ENCODE measurements around the gene MAD2L2. TPM values are rescaled to one million over a fixed set of nuclear protein-coding genes. Genes with fewer than 3 reads are reported as not detected.

MAD2L2 gene
- total RNA-seq, result 10 to 100 TPM; 18.0 to 66.4 (median 29.7) TPM
- long read RNA-seq, transcript MAD2L2-207 (9 exons, 1,118 nt), result major isoform, 6 of 7 reads
- long read RNA-seq, partial matches to known transcripts, result 0 of 7 reads
- long read RNA-seq, other reads (novel, unspliced or antisense), result 1 of 7 reads

DNA sequence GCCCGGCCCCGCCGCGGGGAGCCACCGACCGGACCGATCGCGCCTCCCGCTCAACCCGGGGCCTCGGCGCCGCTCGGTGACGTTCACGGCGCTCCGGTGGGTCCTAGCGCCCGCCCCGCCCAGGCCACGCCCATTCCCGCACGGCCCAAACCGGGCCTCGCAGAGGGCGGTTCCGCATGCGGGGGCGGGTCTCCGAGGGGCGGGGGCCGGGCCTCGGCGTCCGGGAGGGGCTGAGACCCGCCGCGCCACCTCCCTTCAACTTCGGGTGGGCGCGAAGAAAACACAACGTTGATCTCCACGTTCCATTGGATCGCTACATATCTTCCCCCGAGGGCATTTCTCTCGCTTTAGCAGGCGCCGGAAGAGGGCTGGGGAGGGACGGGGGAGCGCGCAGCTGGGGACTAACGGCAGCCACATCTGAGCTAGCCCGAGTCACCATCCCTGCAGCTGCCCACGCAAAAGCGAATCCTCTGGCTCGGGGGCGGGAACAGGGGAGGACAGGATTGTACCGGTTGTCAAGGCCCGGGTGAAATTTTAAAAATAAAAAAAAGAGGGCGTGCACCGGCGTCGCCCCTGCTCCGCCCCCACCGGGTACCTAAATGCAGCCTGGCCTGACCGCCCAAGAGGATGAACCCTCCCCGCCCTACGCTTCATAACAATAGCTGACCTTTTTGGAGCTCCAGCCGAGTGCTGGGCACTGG lies at the start of gene MAD2L2:
Gene MAD2L2 (minus strand): TSS at position 78 of the 701 bp plus-strand sequence. CDS start 547 bp downstream, outside the sequence.
- 0% methylated on average over 25 of the region's 71 CpGs for WGBS (ENCODE audit: insufficient coverage, low coverage, low lambda C conversion rate, missing lambda C conversion rate)

DNA sequence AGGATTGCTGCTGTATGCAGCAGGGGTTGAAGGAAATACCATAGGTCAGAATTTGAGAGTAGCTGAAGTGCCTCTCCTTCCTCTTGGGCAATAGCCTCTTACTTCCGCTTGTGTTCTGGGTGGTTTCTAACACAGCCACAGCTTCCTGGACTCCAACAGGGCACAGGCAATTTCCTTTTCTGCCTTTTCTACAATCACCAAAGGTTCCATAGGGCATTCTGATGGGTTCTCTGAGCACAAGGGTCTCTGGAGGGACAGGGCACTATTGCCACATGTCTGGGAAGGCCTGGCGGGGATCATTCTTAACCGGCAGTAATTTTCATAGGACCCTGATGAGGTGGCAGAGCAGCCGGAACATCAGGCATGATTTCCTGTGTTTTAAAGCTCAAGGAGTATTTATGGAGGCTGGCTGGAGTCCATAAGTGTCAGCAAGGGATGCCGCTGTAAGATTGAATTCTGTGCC lies 49.5 kb upstream of the MAD2L2 start:
- Histone ChIP-seq H3K36me3 (no peaks in the 10 kb centered on the region), H3K4me3 (no peak overlapping the region), H3K27ac (peak overlapping the region in 1 of 3 donors; percentile 67), H3K27me3 (no peaks in the 10 kb centered on the region), H3K9me3 (no peaks in the 10 kb centered on the region), H3K4me1 (peaks cover 0 to 6% (median 0%) of the 10 kb centered on the region in 4 donors)
- WGBS (ENCODE audit: insufficient coverage, low coverage, low lambda C conversion rate, missing lambda C conversion rate), result 63% methylated on average over 5 of the region's 5 CpGs
- DNase-seq (no peak), ATAC-seq (peak; percentile 45 to 78 (median 66))
- intact Hi-C loops (cut with DNase I), result no loop called here
- TF ChIP-seq POLR2A (IDR thresholded peaks at IDR 0.05), result no peak
- TF ChIP-seq, protein P1, sequence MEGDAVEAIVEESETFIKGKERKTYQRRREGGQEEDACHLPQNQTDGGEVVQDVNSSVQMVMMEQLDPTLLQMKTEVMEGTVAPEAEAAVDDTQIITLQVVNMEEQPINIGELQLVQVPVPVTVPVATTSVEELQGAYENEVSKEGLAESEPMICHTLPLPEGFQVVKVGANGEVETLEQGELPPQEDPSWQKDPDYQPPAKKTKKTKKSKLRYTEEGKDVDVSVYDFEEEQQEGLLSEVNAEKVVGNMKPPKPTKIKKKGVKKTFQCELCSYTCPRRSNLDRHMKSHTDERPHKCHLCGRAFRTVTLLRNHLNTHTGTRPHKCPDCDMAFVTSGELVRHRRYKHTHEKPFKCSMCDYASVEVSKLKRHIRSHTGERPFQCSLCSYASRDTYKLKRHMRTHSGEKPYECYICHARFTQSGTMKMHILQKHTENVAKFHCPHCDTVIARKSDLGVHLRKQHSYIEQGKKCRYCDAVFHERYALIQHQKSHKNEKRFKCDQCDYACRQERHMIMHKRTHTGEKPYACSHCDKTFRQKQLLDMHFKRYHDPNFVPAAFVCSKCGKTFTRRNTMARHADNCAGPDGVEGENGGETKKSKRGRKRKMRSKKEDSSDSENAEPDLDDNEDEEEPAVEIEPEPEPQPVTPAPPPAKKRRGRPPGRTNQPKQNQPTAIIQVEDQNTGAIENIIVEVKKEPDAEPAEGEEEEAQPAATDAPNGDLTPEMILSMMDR (IDR thresholded peaks at IDR 0.05), result no peak

More for the DNA sequence above, at the start of gene MAD2L2:
- peak within 1 kb of the TSS; percentile 74 to 94 (median 77) for H3K27ac ChIP-seq
- TF ChIP-seq, protein P1 (IDR thresholded peaks at IDR 0.05), result no peak
- peak; percentile 75 for TF ChIP-seq POLR2A (IDR thresholded peaks at IDR 0.05)
- peaks cover 0 to 25% (median 7%) of the 10 kb centered on the region in 4 donors for H3K4me1 ChIP-seq
- DNase-seq, result peak; percentile 93 to 95 (median 94)
- intact Hi-C loops (cut with DNase I), result no loop called here
- no peaks in the 10 kb centered on the region for H3K36me3 ChIP-seq
- peak; percentile 85 to 93 (median 86) for ATAC-seq
- peak within 1 kb of the TSS; percentile 68 to 81 (median 76) for H3K4me3 ChIP-seq
- no peaks in the 10 kb centered on the region for H3K9me3 ChIP-seq
- H3K27me3 ChIP-seq, result no peaks in the 10 kb centered on the region

DNA sequence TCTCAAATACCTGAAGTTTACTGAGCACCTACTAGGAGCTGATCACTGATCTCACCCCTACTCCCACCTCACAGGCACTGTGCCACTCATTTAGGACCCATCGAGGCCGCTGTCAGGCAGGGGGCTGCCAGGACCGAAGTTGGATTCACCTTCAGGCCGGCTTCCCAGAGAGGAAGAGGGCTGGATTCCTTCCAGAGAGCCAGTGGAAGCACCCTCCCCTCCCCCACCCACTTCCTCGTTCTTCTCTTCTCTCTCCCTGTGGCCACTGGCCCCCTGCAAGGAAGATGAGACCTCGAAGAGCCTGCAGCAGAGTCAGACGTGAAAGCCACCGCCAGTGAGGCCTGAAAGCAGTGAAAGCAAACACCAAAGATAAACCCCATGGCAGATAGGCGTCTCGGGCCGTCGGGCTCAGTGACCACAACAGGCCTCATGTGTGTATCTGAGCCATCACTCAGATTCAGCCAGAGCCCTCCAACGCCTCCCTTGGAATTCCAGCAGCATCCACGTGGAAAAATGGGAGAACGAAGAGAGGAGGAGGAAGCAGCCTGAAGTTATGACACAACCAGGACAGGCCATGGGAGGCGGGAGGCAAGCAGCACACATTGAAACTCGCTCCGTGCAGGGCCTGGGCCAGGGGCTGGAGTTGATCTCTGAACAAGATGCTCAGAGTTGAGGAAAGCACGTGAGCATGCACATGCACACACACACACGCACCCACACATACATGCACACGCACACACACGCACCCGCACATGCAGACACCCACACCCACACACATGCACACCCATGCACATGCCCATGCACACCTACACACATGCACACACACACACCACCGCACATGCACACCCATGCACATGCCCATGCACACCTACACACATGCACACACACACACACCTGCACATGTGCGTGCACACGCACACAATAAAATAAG lies 48.8 kb upstream of the MAD2L2 start:
- peak in 1 of 3 donors; percentile 28 for DNase-seq
- TF ChIP-seq, protein P1 (IDR thresholded peaks at IDR 0.05), result no peak
- no peak for TF ChIP-seq POLR2A (IDR thresholded peaks at IDR 0.05)
- H3K4me3 ChIP-seq, result no peak overlapping the region

GRCh38 chr1:11729155-11729497 lies 48.2 kb upstream of the MAD2L2 start:
- WGBS (ENCODE audit: insufficient coverage, low coverage, low lambda C conversion rate, missing lambda C conversion rate), result 64% methylated on average over 3 of the region's 11 CpGs
- intact Hi-C loops (cut with DNase I), result no loop called here
- no peak for DNase-seq
- Histone ChIP-seq H3K36me3 (no peaks in the 10 kb centered on the region), H3K9me3 (no peaks in the 10 kb centered on the region), H3K27me3 (no peaks in the 10 kb centered on the region), H3K27ac (peak overlapping the region in 1 of 3 donors; percentile 13), H3K4me3 (no peak overlapping the region), H3K4me1 (peaks cover 0 to 5% (median 0%) of the 10 kb centered on the region in 4 donors)
- no peak for ATAC-seq
- no peak for TF ChIP-seq POLR2A (IDR thresholded peaks at IDR 0.05)
- TF ChIP-seq, protein P1 (IDR thresholded peaks at IDR 0.05), result no peak

More for the DNA sequence above, 48.8 kb upstream of the MAD2L2 start:
- peaks cover 0 to 5% (median 0%) of the 10 kb centered on the region in 4 donors for H3K4me1 ChIP-seq
- peak; percentile 12 to 23 (median 16) for ATAC-seq
- no peaks in the 10 kb centered on the region for H3K36me3 ChIP-seq
- no peaks in the 10 kb centered on the region for H3K9me3 ChIP-seq
- peak overlapping the region in 1 of 3 donors; percentile 13 for H3K27ac ChIP-seq
- intact Hi-C loops (cut with DNase I), result no loop called here
- no peaks in the 10 kb centered on the region for H3K27me3 ChIP-seq
- 56% methylated on average over 13 of the region's 26 CpGs for WGBS (ENCODE audit: insufficient coverage, low coverage, low lambda C conversion rate, missing lambda C conversion rate)

Measured in right lobe of liver (tissue), 6 donors.